Omental fat pad (tissue), 4 donors: ENCODE measurements around the gene EIF4G2. TPM values are rescaled to one million over a fixed set of nuclear protein-coding genes. Genes with fewer than 3 reads are reported as not detected.
"Not testable (repeated sequence)": the region's sequence is repeated elsewhere in the genome, so short reads cannot be mapped to it uniquely, and the experiment has no call there.

ENCODE experiments used
- ATAC-seq: fragments of 150-250 bp; one replicate; pipeline ENCODE4 v1.9.1; 2016; ENCODE audit warnings: mild to moderate bottlenecking, moderate library complexity; ENCODE audit not compliant: low FRiP score
- DNase-seq: peaks from one replicate; pipeline ENCODE4 v3.0.0-alpha.2; 2019; ENCODE audit warnings: low spot score
- CTCF ChIP-seq, 3 donors: fragments of 450-650 bp; IDR thresholded peaks; one replicate each; pipeline ENCODE4 v1.5.1; 2016 to 2017; ENCODE audit warnings: antibody characterized with exemption in 3 of 3, mild to moderate bottlenecking in 3 of 3, moderate library complexity in 2 of 3
- total RNA-seq, 4 donors: library from RNA; depleted of rRNA; stranded (reverse); fragments of >200 nt; gene quantifications; one replicate each; pipeline ENCODE4 v1.1.0, GENCODE V29; 2016

Gene EIF4G2
- total RNA-seq, 4 donors from 2014 or later: 456 to 714 (median 516) TPM

- ATAC-seq (no peak), DNase-seq (no peak)
- no peak for TF ChIP-seq CTCF (IDR thresholded peaks at IDR 0.05)
These were observed 37.9 kb upstream of the EIF4G2 start for GRCh38 chr11:10846660-10847059.

- DNase-seq (no peak), ATAC-seq (no peak)
- TF ChIP-seq CTCF (IDR thresholded peaks at IDR 0.05): no peak
These were observed 36.9 kb upstream of the EIF4G2 start for GRCh38 chr11:10845589-10845988.

GRCh38 chr11:10844796-10845195, 36.1 kb upstream of the EIF4G2 start:
- DNase-seq (no peak), ATAC-seq (no peak)
- TF ChIP-seq CTCF (IDR thresholded peaks at IDR 0.05): no peak

GRCh38 chr11:10844356-10844755, 35.6 kb upstream of the EIF4G2 start:
- DNase-seq: no peak
- TF ChIP-seq CTCF (IDR thresholded peaks at IDR 0.05): no peak
- ATAC-seq: no peak

GRCh38 chr11:10838881-10839280, 30.2 kb upstream of the EIF4G2 start:
- TF ChIP-seq CTCF (IDR thresholded peaks at IDR 0.05): no peak
- no peak for DNase-seq
- ATAC-seq: no peak

- TF ChIP-seq CTCF (IDR thresholded peaks at IDR 0.05): no peak
- DNase-seq (no peak), ATAC-seq (no peak)
These were observed 29.4 kb upstream of the EIF4G2 start for GRCh38 chr11:10838083-10838482.

GRCh38 chr11:10836884-10837283, 28.2 kb upstream of the EIF4G2 start:
- not testable (repeated sequence) for ATAC-seq, DNase-seq

GRCh38 chr11:10829139-10829538, 20.4 kb upstream of the EIF4G2 start:
- ATAC-seq (no peak), DNase-seq (no peak)
- no peak for TF ChIP-seq CTCF (IDR thresholded peaks at IDR 0.05)
